Muscle of leg (tissue), 11 donors: ENCODE results near the gene SLC25A19. TPM values are rescaled to one million over a fixed set of nuclear protein-coding genes. Genes with fewer than 3 reads are reported as not detected.
A peak's percentile ranks its signal among the peaks of the same experiment; 100 is the strongest.

Experiments
- DNase-seq: peaks from one replicate; pipeline ENCODE4 v3.0.0; 2013
- H3K27ac ChIP-seq: one replicate; pipeline ENCODE4 v1.5.1; 2013; ENCODE audit warnings: mild to moderate bottlenecking, low read length, control low read depth
- H3K27me3 ChIP-seq: one replicate; pipeline ENCODE4 v1.6.1; 2013; ENCODE audit warnings: low read length; ENCODE audit not compliant: control insufficient read depth, insufficient read depth
- H3K36me3 ChIP-seq: one replicate; pipeline ENCODE4 v1.6.1; 2013; ENCODE audit warnings: low read length; ENCODE audit not compliant: control insufficient read depth, insufficient read depth
- H3K4me1 ChIP-seq: one replicate; pipeline ENCODE4 v1.6.1; 2013; ENCODE audit warnings: low read length; ENCODE audit not compliant: control insufficient read depth, insufficient read depth
- H3K4me3 ChIP-seq: one replicate; pipeline ENCODE4 v1.5.1; 2013; ENCODE audit warnings: low read length, control low read depth
- H3K9me3 ChIP-seq: replicated peaks from 2 replicates; pipeline ENCODE4 v1.6.1; 2013; ENCODE audit warnings: low read depth, low read length; ENCODE audit not compliant: control insufficient read depth
- WGBS: methylation state at CpG from one replicate; pipeline ENCODE4 v1.1.5; 2013; ENCODE audit warnings: missing lambda C conversion rate; ENCODE audit not compliant: insufficient coverage; 5-methylcytosine and 5-hydroxymethylcytosine counted together
- polyA plus RNA-seq, 8 donors: library from polyadenylated mRNA; unstranded; fragments of 120-200 nt; gene quantifications; one replicate each; pipeline versions ENCODE4 v1.2.1 to v1.2.3, GENCODE V29; 2013; ENCODE audit warnings: inconsistent platforms in 1 of 8, low replicate concordance in 1 of 8; ENCODE audit not compliant: insufficient read length in 8 of 8, insufficient read depth in 1 of 8
- total RNA-seq: library from RNA; stranded (reverse); fragments of 120-200 nt; gene quantifications from one replicate; pipeline ENCODE4 v1.2.4, GENCODE V29; 2013

SLC25A19 gene
- total and polyA plus RNA-seq, 9 donors = 6.1 to 8.3 (median 7.2) TPM

- 90% methylated on average over 3 of the region's 10 CpGs for WGBS
- Histone ChIP-seq H3K4me3 (no peak overlapping the region), H3K9me3 (no peaks in the 10 kb centered on the region), H3K27me3 (no peaks in the 10 kb centered on the region), H3K27ac (no peak overlapping the region), H3K4me1 (peaks cover 17% of the 10 kb centered on the region), H3K36me3 (peaks cover 55% of the 10 kb centered on the region)
- DNase-seq = no peak
Observed at GRCh38 chr17:75321506-75321905, 32.3 kb upstream of the SLC25A19 start.

- no peaks in the 10 kb centered on the region for H3K9me3 ChIP-seq
- peaks cover 5% of the 10 kb centered on the region for H3K4me1 ChIP-seq
- no peak for DNase-seq
- WGBS = 46% methylated on average over 10 of the region's 20 CpGs
- no peaks in the 10 kb centered on the region for H3K27me3 ChIP-seq
- no peak overlapping the region for H3K4me3 ChIP-seq
- no peak overlapping the region for H3K27ac ChIP-seq
- H3K36me3 ChIP-seq = peaks cover 54% of the 10 kb centered on the region
Observed at GRCh38 chr17:75319904-75320691, 30.9 kb upstream of the SLC25A19 start.

- no peak for DNase-seq
- Histone ChIP-seq H3K4me3 (no peak overlapping the region), H3K27me3 (no peaks in the 10 kb centered on the region), H3K36me3 (peaks cover 54% of the 10 kb centered on the region), H3K9me3 (no peaks in the 10 kb centered on the region), H3K4me1 (peaks cover 7% of the 10 kb centered on the region), H3K27ac (no peak overlapping the region)
- WGBS = no CpG with 5 or more reads among the region's 10 CpGs
Observed at GRCh38 chr17:75318615-75319222, 29.5 kb upstream of the SLC25A19 start.

GRCh38 chr17:75318211-75318610 is 29.0 kb upstream of the SLC25A19 start:
- DNase-seq = no peak
- 80% methylated on average over 7 of the region's 10 CpGs for WGBS
- Histone ChIP-seq H3K9me3 (no peaks in the 10 kb centered on the region), H3K36me3 (peaks cover 51% of the 10 kb centered on the region), H3K4me3 (no peak overlapping the region), H3K4me1 (peaks cover 5% of the 10 kb centered on the region), H3K27ac (no peak overlapping the region), H3K27me3 (no peaks in the 10 kb centered on the region)

GRCh38 chr17:75317671-75318070 is 28.4 kb upstream of the SLC25A19 start:
- no peak overlapping the region for H3K4me3 ChIP-seq
- no peak overlapping the region for H3K27ac ChIP-seq
- H3K36me3 ChIP-seq = peaks cover 49% of the 10 kb centered on the region
- WGBS = 69% methylated on average over 8 of the region's 11 CpGs
- H3K27me3 ChIP-seq = no peaks in the 10 kb centered on the region
- H3K4me1 ChIP-seq = peaks cover 6% of the 10 kb centered on the region
- DNase-seq = no peak
- no peaks in the 10 kb centered on the region for H3K9me3 ChIP-seq

- H3K4me3 ChIP-seq = no peak overlapping the region
- DNase-seq = no peak
- no peaks in the 10 kb centered on the region for H3K27me3 ChIP-seq
- H3K36me3 ChIP-seq = peaks cover 37% of the 10 kb centered on the region
- H3K27ac ChIP-seq = no peak overlapping the region
- H3K4me1 ChIP-seq = peaks cover 6% of the 10 kb centered on the region
- WGBS = 89% methylated on average over 3 of the region's 5 CpGs
- H3K9me3 ChIP-seq = no peaks in the 10 kb centered on the region
Observed at GRCh38 chr17:75316253-75316652, 27.0 kb upstream of the SLC25A19 start.

- Histone ChIP-seq H3K27ac (no peak overlapping the region), H3K4me3 (no peak overlapping the region), H3K27me3 (no peaks in the 10 kb centered on the region), H3K4me1 (peaks cover 6% of the 10 kb centered on the region), H3K36me3 (peaks cover 32% of the 10 kb centered on the region), H3K9me3 (no peaks in the 10 kb centered on the region)
- 61% methylated on average over 10 of the region's 19 CpGs for WGBS
- no peak for DNase-seq
Observed at GRCh38 chr17:75315541-75316243, 26.5 kb upstream of the SLC25A19 start.

GRCh38 chr17:75313941-75314551 is 24.8 kb upstream of the SLC25A19 start:
- DNase-seq = peak; percentile 71
- no peaks in the 10 kb centered on the region for H3K9me3 ChIP-seq
- peaks cover 17% of the 10 kb centered on the region for H3K36me3 ChIP-seq
- WGBS = 66% methylated on average over 8 of the region's 14 CpGs
- H3K4me3 ChIP-seq = no peak overlapping the region
- no peaks in the 10 kb centered on the region for H3K27me3 ChIP-seq
- H3K27ac ChIP-seq = peak overlapping the region; percentile 66
- H3K4me1 ChIP-seq = peaks cover 6% of the 10 kb centered on the region

GRCh38 chr17:75308732-75309629 is 19.7 kb upstream of the SLC25A19 start:
- Histone ChIP-seq H3K27ac (peak overlapping the region; percentile 21), H3K9me3 (no peaks in the 10 kb centered on the region), H3K36me3 (no peaks in the 10 kb centered on the region), H3K4me1 (peaks cover 6% of the 10 kb centered on the region), H3K27me3 (no peaks in the 10 kb centered on the region), H3K4me3 (no peak overlapping the region)
- 59% methylated on average over 12 of the region's 20 CpGs for WGBS
- DNase-seq = no peak
